Tibial nerve (tissue), 4 donors: ENCODE data around the gene CCDC183. TPM values are rescaled to one million over a fixed set of nuclear protein-coding genes. Genes with fewer than 3 reads are reported as not detected.

Source experiments
- DNase-seq, 2 donors: peaks; one replicate each; pipeline ENCODE4 v3.0.0-alpha.2; 2019; ENCODE audit warnings: low spot score in 2 of 2
- H3K27ac ChIP-seq, 4 donors: fragments of 200-600 bp; sonication (generic) in 3 of 4; one replicate each; pipeline ENCODE4 v1.5.1; 2017 to 2019; ENCODE audit warnings: mild to moderate bottlenecking in 1 of 4
- H3K27me3 ChIP-seq, 2 donors: fragments of 200-600 bp; sonication (generic) in 1 of 2; one replicate each; pipeline versions ENCODE4 v1.5.1 to v1.6.0; 2017 to 2019
- H3K36me3 ChIP-seq, 3 donors: fragments of 200-600 bp; sonication (generic); one replicate each; pipeline ENCODE4 v1.5.1; 2018 to 2019
- H3K4me1 ChIP-seq, 4 donors: fragments of 200-600 bp; sonication (generic) in 3 of 4; one replicate each; pipeline ENCODE4 v1.5.1; 2017 to 2019
- H3K4me3 ChIP-seq, 4 donors: fragments of 200-600 bp; sonication (generic) in 3 of 4; one replicate each; pipeline ENCODE4 v1.5.1; 2017 to 2019; ENCODE audit warnings: mild to moderate bottlenecking in 1 of 4, moderate library complexity in 1 of 4
- H3K9me3 ChIP-seq, 4 donors: fragments of 200-600 bp; sonication (generic) in 3 of 4; one replicate each; pipeline ENCODE4 v1.5.1; 2017 to 2019
- CTCF ChIP-seq, 5 experiments: fragments of 200-600 bp in 3 of 5; fragments of 450-650 bp in 2 of 5; sonication (generic) in 3 of 5; IDR thresholded peaks; one replicate each; pipeline ENCODE4 v1.5.1; 2016 to 2019; ENCODE audit warnings: antibody characterized with exemption in 5 of 5, mild to moderate bottlenecking in 3 of 5, moderate library complexity in 2 of 5
- EP300 ChIP-seq, 2 donors: sonication (generic); formaldehyde crosslinking; IDR thresholded peaks; one replicate each; pipeline ENCODE4 v1.6.1; 2017; ENCODE audit warnings: antibody characterized with exemption in 2 of 2, mild to moderate bottlenecking in 1 of 2
- POLR2A ChIP-seq, 2 donors: fragments of 450-650 bp; IDR thresholded peaks; one replicate each; pipeline ENCODE4 v1.6.1; 2017; ENCODE audit warnings: antibody characterized with exemption in 2 of 2, mild to moderate bottlenecking in 2 of 2, moderate library complexity in 2 of 2
- WGBS, 2 donors: methylation state at CpG; one replicate each; pipeline ENCODE4 v1.1.5; 2018; 5-methylcytosine and 5-hydroxymethylcytosine counted together
- total RNA-seq, 4 donors: library from RNA; depleted of rRNA; stranded (reverse); fragments of >200 nt; gene quantifications; one replicate each; pipeline ENCODE4 v1.1.0, GENCODE V29; 2016

CCDC183 gene
- total RNA-seq, 4 donors from 2014 or later, result 1.5 to 5.1 (median 4.1) TPM

GRCh38 chr9:136769710-136770191, 26.4 kb upstream of the CCDC183 start:
- Histone ChIP-seq H3K4me1 (peaks cover 0 to 4% (median 0%) of the 10 kb centered on the region in 4 donors), H3K27ac (no peak overlapping the region), H3K36me3 (no peaks in the 10 kb centered on the region), H3K27me3 (peaks cover 0 to 13% of the 10 kb centered on the region in 2 donors), H3K9me3 (peaks cover 0 to 7% (median 0%) of the 10 kb centered on the region in 4 donors), H3K4me3 (no peak overlapping the region)
- no peak for TF ChIP-seq POLR2A (IDR thresholded peaks at IDR 0.05)
- TF ChIP-seq CTCF (IDR thresholded peaks at IDR 0.05), result peak; percentile 19 to 57 (median 40)
- no peak for DNase-seq
- WGBS, 2 donors, result 17 to 22% methylated on average over 6 to 15 of the region's 16 CpGs

- WGBS, 2 donors, result 70 to 77% methylated on average over 3 of the region's 3 CpGs
- H3K9me3 ChIP-seq, result peaks cover 0 to 7% (median 0%) of the 10 kb centered on the region in 4 donors
- no peaks in the 10 kb centered on the region for H3K36me3 ChIP-seq
- H3K27me3 ChIP-seq, result peaks cover 0 to 11% of the 10 kb centered on the region in 2 donors
- DNase-seq, result no peak
- H3K4me1 ChIP-seq, result peaks cover 0 to 4% (median 0%) of the 10 kb centered on the region in 4 donors
- no peak overlapping the region for H3K27ac ChIP-seq
- no peak overlapping the region for H3K4me3 ChIP-seq
- TF ChIP-seq EP300 (IDR thresholded peaks at IDR 0.05), result no peak
- no peak for TF ChIP-seq CTCF (IDR thresholded peaks at IDR 0.05)
- no peak for TF ChIP-seq POLR2A (IDR thresholded peaks at IDR 0.05)
These were observed 24.2 kb upstream of the CCDC183 start for GRCh38 chr9:136771907-136772415.

GRCh38 chr9:136773386-136774044, 22.6 kb upstream of the CCDC183 start:
- peaks cover 0 to 4% (median 0%) of the 10 kb centered on the region in 4 donors for H3K4me1 ChIP-seq
- H3K9me3 ChIP-seq, result peaks cover 0 to 7% (median 0%) of the 10 kb centered on the region in 4 donors
- H3K4me3 ChIP-seq, result no peak overlapping the region
- WGBS, 2 donors, result 75 to 80% methylated on average over 7 of the region's 7 CpGs
- H3K36me3 ChIP-seq, result no peaks in the 10 kb centered on the region
- H3K27ac ChIP-seq, result no peak overlapping the region
- no peak for DNase-seq
- TF ChIP-seq POLR2A (IDR thresholded peaks at IDR 0.05), result no peak
- no peak for TF ChIP-seq CTCF (IDR thresholded peaks at IDR 0.05)
- no peak for TF ChIP-seq EP300 (IDR thresholded peaks at IDR 0.05)
- H3K27me3 ChIP-seq, result no peaks in the 10 kb centered on the region

- Histone ChIP-seq H3K27ac (no peak overlapping the region), H3K4me1 (peaks cover 0 to 4% (median 0%) of the 10 kb centered on the region in 4 donors), H3K36me3 (no peaks in the 10 kb centered on the region), H3K4me3 (no peak overlapping the region), H3K9me3 (peaks cover 0 to 7% (median 0%) of the 10 kb centered on the region in 4 donors), H3K27me3 (no peaks in the 10 kb centered on the region)
- DNase-seq, result no peak
- 88 to 91% methylated on average over 8 to 12 of the region's 12 CpGs for WGBS, 2 donors
- no peak for TF ChIP-seq CTCF (IDR thresholded peaks at IDR 0.05)
- no peak for TF ChIP-seq POLR2A (IDR thresholded peaks at IDR 0.05)
- no peak for TF ChIP-seq EP300 (IDR thresholded peaks at IDR 0.05)
These were observed 21.6 kb upstream of the CCDC183 start for GRCh38 chr9:136774416-136775045.

GRCh38 chr9:136775191-136775590, 20.9 kb upstream of the CCDC183 start:
- WGBS, 2 donors, result 84 to 88% methylated on average over 6 of the region's 6 CpGs
- Histone ChIP-seq H3K27me3 (no peaks in the 10 kb centered on the region), H3K27ac (no peak overlapping the region), H3K36me3 (no peaks in the 10 kb centered on the region), H3K4me1 (no peaks in the 10 kb centered on the region), H3K4me3 (no peak overlapping the region), H3K9me3 (peaks cover 0 to 7% (median 0%) of the 10 kb centered on the region in 4 donors)
- no peak for DNase-seq
- TF ChIP-seq EP300 (IDR thresholded peaks at IDR 0.05), result no peak
- no peak for TF ChIP-seq POLR2A (IDR thresholded peaks at IDR 0.05)
- TF ChIP-seq CTCF (IDR thresholded peaks at IDR 0.05), result no peak
